Loucy (cell line): ENCODE results near the gene MOGAT3.

ENCODE experiments used
- CTCF ChIP-seq: fragments of 200-600 bp; sonication (generic); conservative IDR thresholded peaks from 2 replicates; pipeline ENCODE4 v1.5.1; 2014; ENCODE audit warnings: mild to moderate bottlenecking, antibody characterized with exemption, low read length
- EZH2phosphoT487 ChIP-seq: fragments of 200-600 bp; IDR thresholded peaks from 2 replicates; pipeline ENCODE4 v1.6.1; 2018; ENCODE audit warnings: antibody characterized with exemption, mild to moderate bottlenecking, moderate library complexity, borderline replicate concordance

- no peak for TF ChIP-seq CTCF
- TF ChIP-seq EZH2phosphoT487, result no peak
Measured at GRCh38 chr7:101156866-101157589, 43.8 kb downstream of the MOGAT3 start.
